Endothelial cell of umbilical vein (primary cell): Measurements from ENCODE around the gene TMSB10. TPM values are rescaled to one million over a fixed set of nuclear protein-coding genes. Genes with fewer than 3 reads are reported as not detected.

Source experiments
- BruUV-seq: library from RNA; stranded (reverse); fragments of 400-500 nt; replicated peaks from 2 replicates; lab custom pipeline; 2021; lab: Mats Ljungman, UMichigan
- CTCF ChIA-PET: fragments of 300-600, 350-600 bp; sonication (Branson Sonifier 250); formaldehyde crosslinking; loops from one replicate; lab custom pipeline; 2021; ENCODE audit warnings: antibody characterized with exemption, inconsistent platforms; lab: Charles Lee
- POLR2A ChIA-PET: fragments of 300-600, 350-600 bp; sonication (Branson Sonifier 250); formaldehyde crosslinking; loops from one replicate; lab custom pipeline; 2021; ENCODE audit warnings: antibody characterized with exemption, inconsistent platforms; lab: Charles Lee
- DNase-seq: peaks from one replicate; pipeline ENCODE4 v3.0.0-alpha.2; 2011; ENCODE audit warnings: low read depth, low spot score
- FAIRE-seq: peaks from 2 replicates; lab custom pipeline; 2011; peaks lifted over from hg19 to GRCh38; lab: Jason Lieb, UNC
- H2AFZ ChIP-seq: 2 replicates; pipeline ENCODE4 v1.6.0; 2012; ENCODE audit warnings: low read depth, low read length, control low read depth, inconsistent platforms
- H3K27ac ChIP-seq: 2 replicates; pipeline ENCODE4 v1.5.1; 2011; ENCODE audit warnings: low read depth, mild to moderate bottlenecking, control low read depth, low read length, moderate library complexity; ENCODE audit not compliant: insufficient read depth
- H3K27me3 ChIP-seq, 2 experiments: 2 replicates each; pipeline versions ENCODE4 v1.6.0 to v1.6.1; 2011; ENCODE audit warnings: low read length in 2 of 2, mixed read lengths in 1 of 2; ENCODE audit not compliant: control insufficient read depth in 2 of 2, insufficient read depth in 2 of 2
- H3K36me3 ChIP-seq, 2 experiments: 2 replicates in 1 of 2; 3 replicates in 1 of 2; pipeline ENCODE4 v1.5.1; 2011; ENCODE audit warnings: low read length in 2 of 2, mild to moderate bottlenecking in 1 of 2, moderate library complexity in 1 of 2; ENCODE audit not compliant: control insufficient read depth in 2 of 2, insufficient read depth in 2 of 2; ENCODE audit errors: extremely low read depth in 1 of 2
- H3K4me1 ChIP-seq: 3 replicates; pipeline ENCODE4 v1.5.1; 2011; ENCODE audit warnings: mild to moderate bottlenecking, low read length; ENCODE audit not compliant: control insufficient read depth, insufficient read depth; ENCODE audit errors: extremely low read depth
- H3K4me2 ChIP-seq: 2 replicates; pipeline ENCODE4 v1.6.1; 2011; ENCODE audit warnings: low read length, control low read depth, mixed read lengths; ENCODE audit not compliant: insufficient read depth
- H3K4me3 ChIP-seq, 3 experiments: fragments of 200-600 bp in 1 of 3; sonication (generic), shearing (Covaris generic) in 1 of 3; replicated peaks in 1 of 3; 2 replicates each; pipeline ENCODE4 v1.5.1; 2011 to 2016; ENCODE audit warnings: control low read depth in 3 of 3, low read length in 3 of 3, mild to moderate bottlenecking in 2 of 3, inconsistent platforms in 1 of 3, low read depth in 1 of 3, moderate library complexity in 1 of 3; ENCODE audit not compliant: insufficient read depth in 1 of 3
- H3K79me2 ChIP-seq: 2 replicates; pipeline ENCODE4 v1.6.0; 2012; ENCODE audit warnings: low read length, inconsistent platforms; ENCODE audit not compliant: control insufficient read depth, insufficient read depth
- H3K9ac ChIP-seq: replicated peaks from 2 replicates; pipeline ENCODE3; 2011; ENCODE audit warnings: low read length, control low read depth; ENCODE audit not compliant: insufficient read depth; ENCODE audit errors: extremely low read depth
- H3K9me1 ChIP-seq: replicated peaks from 3 replicates; pipeline ENCODE4 v1.6.0; 2011; ENCODE audit warnings: mild to moderate bottlenecking, low read length; ENCODE audit not compliant: control insufficient read depth, insufficient read depth; ENCODE audit errors: extremely low read depth
- H3K9me3 ChIP-seq: replicated peaks from 2 replicates; pipeline ENCODE4 v1.5.1; 2012; ENCODE audit warnings: low read length, inconsistent platforms; ENCODE audit not compliant: control insufficient read depth, insufficient read depth
- H4K20me1 ChIP-seq: replicated peaks from 2 replicates; pipeline ENCODE3; 2011; ENCODE audit warnings: mild to moderate bottlenecking, low read length; ENCODE audit not compliant: control insufficient read depth, insufficient read depth; ENCODE audit errors: extremely low read depth
- CTCF ChIP-seq, 2 donors: IDR thresholded peaks; 1 replicate in 1 of 2; 2 replicates in 1 of 2; pipeline ENCODE4 v1.5.1; 2011; ENCODE audit warnings: low read length in 2 of 2, mild to moderate bottlenecking in 2 of 2, moderate library complexity in 2 of 2, control low read depth in 1 of 2, inconsistent platforms in 1 of 2, low read depth in 1 of 2; ENCODE audit not compliant: insufficient read depth in 1 of 2; ENCODE audit errors: extremely low read depth in 1 of 2
- EZH2 ChIP-seq: IDR thresholded peaks from 2 replicates; pipeline ENCODE4 v1.6.1; 2012; ENCODE audit warnings: borderline replicate concordance, low read depth, mild to moderate bottlenecking, moderate library complexity, low read length, inconsistent platforms; ENCODE audit not compliant: severe bottlenecking
- FOS ChIP-seq: IDR thresholded peaks from 2 replicates; pipeline ENCODE4 v1.6.1; 2011; ENCODE audit warnings: mild to moderate bottlenecking, low read length, moderate library complexity, borderline replicate concordance; ENCODE audit not compliant: insufficient read depth
- GATA2 ChIP-seq: IDR thresholded peaks from 2 replicates; pipeline ENCODE4 v1.7.0; 2011; ENCODE audit warnings: low read depth, mild to moderate bottlenecking, moderate library complexity, mixed read lengths, low read length; ENCODE audit not compliant: insufficient read length, insufficient read depth
- JUN ChIP-seq: IDR thresholded peaks from 2 replicates; pipeline ENCODE4 v1.6.1; 2011; ENCODE audit warnings: borderline replicate concordance, low read depth; ENCODE audit not compliant: insufficient read length, insufficient read depth
- MAX ChIP-seq: IDR thresholded peaks from 2 replicates; pipeline ENCODE4 v1.6.1; 2011; ENCODE audit not compliant: insufficient read depth, insufficient read length
- MYC ChIP-seq: IDR thresholded peaks from one replicate; pipeline ENCODE4 v1.6.1; 2011; ENCODE audit warnings: mild to moderate bottlenecking, low read depth, low read length
- POLR2A ChIP-seq: IDR thresholded peaks from 2 replicates; pipeline ENCODE4 v1.6.1; 2012; ENCODE audit warnings: low read depth, mild to moderate bottlenecking, control low read depth, low read length
- POLR2AphosphoS5 ChIP-seq: IDR thresholded peaks from 2 replicates; pipeline ENCODE4 v1.6.1; 2012; ENCODE audit warnings: low read depth, mild to moderate bottlenecking, control low read depth, low read length, moderate library complexity; ENCODE audit not compliant: insufficient read depth
- dilution Hi-C: fragments of 300-500 bp; cut with MboI; formaldehyde crosslinking; loops from one replicate; pipeline ENCODE4 v1.15.0; 2019; ENCODE audit warnings: low sequenced_read_pairs; ENCODE audit not compliant: extremely low pct_ligation_motif_present
- intact Hi-C: fragments of 100-400 bp; cut with micrococcal nuclease; formaldehyde crosslinking; loops from one replicate; pipeline ENCODE4 v1.10.0; 2022
- polyA plus RNA-seq, 4 experiments: library from polyadenylated mRNA; depleted of rRNA in 3 of 4; stranded (reverse) in 3 of 4; unstranded in 1 of 4; fragments of >200 nt; gene quantifications; 2 replicates each; pipeline versions ENCODE4 v1.2.1 to v1.2.3, GENCODE V29; 2011 to 2012; ENCODE audit warnings: missing spikeins in 1 of 4
- total RNA-seq: library from RNA; stranded (reverse); gene quantifications from 2 replicates; pipeline ENCODE4 v1.2.3, GENCODE V29; 2021

TMSB10 gene
- total and polyA plus RNA-seq, 2 donors (not counting 3 experiments of a cell fraction or from before 2014, with no cell fraction given): 2,774 to 4,015 TPM

DNA sequence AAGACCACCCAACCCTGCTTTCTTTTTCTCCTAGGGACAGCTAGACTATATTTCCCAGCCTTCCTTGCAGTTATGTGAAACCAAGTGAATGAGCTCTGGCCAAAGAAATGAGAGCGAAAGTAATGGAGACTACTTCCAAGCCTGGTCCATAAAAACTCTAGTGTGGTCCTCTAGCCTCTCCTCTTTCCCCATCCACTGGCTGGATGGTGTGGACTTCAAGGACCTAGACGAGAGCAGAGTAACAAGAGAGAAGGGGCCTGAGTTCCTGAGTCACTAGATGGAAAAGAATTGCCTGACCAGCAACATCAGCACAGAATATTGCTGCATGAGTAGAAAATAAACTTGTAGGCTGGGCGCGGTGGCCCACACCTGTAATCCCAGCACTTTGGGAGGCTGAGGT is 2.9 kb upstream of the TMSB10 start:
- dilution Hi-C loops (no loop called here), intact Hi-C loops (no loop called here)
- CTCF ChIA-PET: interaction anchor here (1.1 to 1.5 kb wide), 3 partner anchors 20 to 24 kb away, joined by 3 to 4 read pairs (median 3); no protein-coding TSS in a partner anchor
- FAIRE-seq (no peak), DNase-seq (no peak)
- H3K9ac ChIP-seq: no peak overlapping the region
- no peaks in the 10 kb centered on the region for H3K9me3 ChIP-seq
- H4K20me1 ChIP-seq: no peaks in the 10 kb centered on the region
- TF ChIP-seq JUN (no peak), CTCF (IDR thresholded peaks at IDR 0.05; ENCODE audit: extremely low read depth in 1 of 2, insufficient read depth in 1 of 2, low read depth in 1 of 2, low read length in 2 of 2) (no peak), GATA2 (no peak), FOS (no peak), MYC (no peak), EZH2 (no peak), MAX (no peak), POLR2AphosphoS5 (no peak), POLR2A (no peak)
- peaks cover 18% of the 10 kb centered on the region for H3K4me1 ChIP-seq
- peaks cover 13% of the 10 kb centered on the region for H3K79me2 ChIP-seq
- no peaks in the 10 kb centered on the region for H3K9me1 ChIP-seq
- H3K27ac ChIP-seq: no peak overlapping the region
- BruUV-seq: no TSS peak
- no peaks in the 10 kb centered on the region for H3K36me3 ChIP-seq
- no peak overlapping the region for H3K4me2 ChIP-seq
- no peaks in the 10 kb centered on the region for H3K27me3 ChIP-seq
- H2AFZ ChIP-seq: no peak overlapping the region
- no peak overlapping the region for H3K4me3 ChIP-seq
- POLR2A ChIA-PET: no interaction called here
